NCI-H82 (cell line): Measurements from ENCODE around the gene AKT3.
A peak's percentile ranks its signal among the peaks of the same experiment; 100 is the strongest.

Experiments
- DNase-seq: peaks from one replicate; lab custom pipeline; 2025; lab: John Stamatoyannopoulos, UW

AKT3 gene

DNA sequence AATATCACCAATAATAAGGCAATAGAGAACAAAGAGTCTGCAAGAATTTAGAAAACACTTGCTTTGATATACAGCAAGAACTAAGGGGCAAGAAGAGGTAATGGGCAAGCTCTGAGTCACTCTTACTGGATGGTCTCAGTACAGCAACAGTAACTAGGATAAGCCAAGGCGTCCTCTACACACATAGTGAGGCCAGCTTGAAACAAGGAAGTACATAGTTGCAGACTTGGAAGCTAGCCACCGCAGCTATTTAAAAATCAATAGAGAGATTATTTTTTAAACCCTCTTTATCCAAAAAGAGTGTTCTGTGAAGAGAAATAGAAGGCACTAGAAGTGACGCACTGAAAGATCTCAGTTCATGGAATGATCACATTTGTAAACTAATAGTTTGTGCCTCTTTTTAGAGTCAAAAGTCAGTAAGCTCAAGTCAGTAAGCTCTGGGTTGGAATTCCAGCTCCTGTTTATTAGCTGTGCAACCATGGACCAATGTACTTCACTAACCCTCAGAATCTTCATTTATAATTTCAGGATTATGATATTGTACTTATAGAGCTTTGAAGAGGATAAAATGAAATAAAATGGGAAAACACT lies 118.6 kb downstream of the AKT3 start:
- DNase-seq: no peak

DNA sequence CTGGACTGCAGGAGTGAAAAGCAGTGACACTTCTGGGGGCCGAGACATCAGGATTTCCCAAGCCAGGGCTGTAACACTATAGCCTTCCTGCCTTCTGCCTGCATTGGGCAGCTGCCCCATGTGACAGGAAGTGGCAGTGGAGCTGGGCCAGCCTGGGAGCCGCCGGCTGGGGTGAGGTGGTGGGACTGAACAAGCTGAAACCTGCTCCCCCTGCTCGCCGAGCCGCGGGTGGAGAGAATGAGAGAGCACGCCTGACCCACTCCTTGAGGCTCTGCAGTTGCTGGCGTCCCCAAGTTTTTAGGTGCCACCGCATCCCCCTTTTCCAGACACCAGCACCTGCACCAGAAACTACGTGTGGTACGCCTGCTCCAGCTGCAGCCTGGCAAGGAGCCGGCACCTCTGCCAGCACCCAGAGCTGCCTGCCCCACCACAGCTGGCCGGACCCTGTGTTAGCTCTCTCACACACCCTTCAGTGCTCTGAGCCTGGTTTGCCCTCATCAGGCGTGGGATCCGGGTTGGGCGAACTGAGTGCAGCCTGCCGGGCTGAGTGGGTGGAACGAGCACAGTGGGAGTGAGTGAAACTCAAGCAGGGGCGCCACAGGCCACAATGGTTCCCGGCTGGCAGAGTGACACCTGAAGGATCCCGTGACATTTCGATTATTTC lies 119.4 kb downstream of the AKT3 start:
- DNase-seq: no peak

DNA sequence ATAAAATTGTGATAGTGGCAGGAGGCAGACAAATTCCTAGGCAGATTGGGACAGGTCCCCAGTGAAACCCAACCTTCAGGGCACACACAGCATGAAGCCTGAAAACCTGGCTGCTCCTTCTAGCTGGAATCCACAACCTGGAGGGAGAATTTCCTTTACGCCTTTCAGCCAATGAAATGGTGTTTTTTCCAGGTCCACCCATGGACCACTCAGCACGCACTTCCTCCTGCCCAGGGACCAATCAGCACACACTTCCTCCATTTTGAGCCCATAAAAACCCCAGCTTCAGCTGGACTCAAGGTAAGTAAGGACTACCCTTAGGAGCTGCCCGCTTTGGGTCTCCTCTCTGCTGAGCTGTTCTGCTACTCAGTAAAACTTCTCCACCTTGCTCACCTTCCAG lies 120.1 kb downstream of the AKT3 start:
- no peak for DNase-seq

DNA sequence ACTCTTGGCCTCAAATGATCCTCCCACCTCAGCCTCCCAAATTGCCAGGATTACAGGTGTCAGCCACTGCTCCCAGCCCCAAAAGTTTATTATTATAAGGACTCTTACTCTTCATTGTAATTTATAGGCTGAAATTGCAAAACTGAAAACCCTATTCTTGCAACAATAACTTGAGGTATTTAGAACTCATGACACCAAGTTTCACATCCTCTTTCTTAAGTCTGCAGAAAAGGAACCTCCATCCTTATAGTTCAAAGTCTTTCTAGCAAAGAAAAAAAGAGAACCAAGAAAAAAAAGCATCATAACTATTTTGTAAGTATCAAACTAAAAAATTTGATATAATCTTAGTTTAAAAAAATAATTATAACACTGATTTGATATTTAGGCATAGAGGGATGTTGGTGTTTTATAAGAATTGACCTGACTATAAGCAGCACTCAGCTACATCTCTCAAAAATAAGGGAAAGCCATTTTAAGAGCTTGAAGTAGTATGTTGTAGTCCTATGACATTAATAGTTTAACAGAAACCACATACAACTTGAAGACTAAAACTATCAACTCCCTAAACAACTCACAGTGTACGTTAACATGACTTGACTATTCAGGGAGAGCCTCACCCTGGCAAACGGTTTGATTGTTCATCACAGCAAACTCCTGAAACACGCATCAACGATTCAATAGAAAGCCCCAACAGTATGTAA lies 122.4 kb downstream of the AKT3 start:
- no peak for DNase-seq

DNA sequence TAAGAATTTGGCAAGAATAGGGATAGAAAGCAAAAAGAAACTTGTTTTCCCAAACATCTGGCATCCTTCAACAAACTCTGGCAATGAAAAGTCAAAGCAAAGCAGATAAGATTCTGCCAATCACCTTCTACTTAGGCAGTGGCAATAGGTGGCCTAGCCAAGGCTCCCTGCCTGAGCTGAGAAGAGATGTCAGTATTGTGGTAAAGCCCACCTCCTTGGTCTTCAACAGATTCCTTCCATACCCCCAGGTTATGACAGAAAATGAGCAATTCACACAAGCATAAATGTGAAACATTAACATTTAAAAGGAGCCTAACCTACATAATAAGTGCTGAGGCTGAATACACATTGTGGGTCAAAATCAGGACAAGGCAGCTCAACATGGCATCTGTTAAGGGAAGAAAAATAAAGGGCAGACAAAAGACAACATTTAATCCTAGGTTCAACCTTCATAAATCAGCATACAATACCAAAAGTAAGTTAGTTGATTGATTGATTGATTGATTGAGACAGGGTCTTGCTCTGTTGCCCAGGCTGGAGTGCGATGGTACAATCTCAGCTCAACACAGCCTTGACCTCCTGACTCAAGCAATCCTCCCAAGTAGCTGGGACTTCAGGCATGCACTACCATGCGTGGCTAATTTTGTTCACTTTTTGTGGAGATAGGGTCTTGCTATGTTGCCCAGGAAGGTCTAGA lies 123.1 kb downstream of the AKT3 start:
- no peak for DNase-seq

DNA sequence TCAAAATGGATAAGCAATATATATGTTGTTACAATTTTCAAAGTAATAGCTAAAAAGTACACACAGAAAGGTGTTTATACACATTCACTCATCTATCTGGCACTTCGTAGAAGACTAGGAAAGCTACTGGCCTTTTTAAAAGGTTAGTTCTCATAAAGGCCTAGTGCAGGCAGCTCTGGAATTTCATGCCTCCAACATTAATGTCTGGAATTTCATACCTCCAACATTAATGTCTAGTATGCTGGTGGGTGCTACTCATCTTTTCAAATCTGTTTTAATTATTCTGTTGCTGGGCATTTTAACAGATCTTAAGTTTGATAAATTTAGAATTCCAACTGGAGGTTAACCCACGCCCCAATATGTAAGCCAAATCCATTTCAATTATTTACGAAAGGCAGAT lies 124.2 kb downstream of the AKT3 start:
- no peak for DNase-seq

DNA sequence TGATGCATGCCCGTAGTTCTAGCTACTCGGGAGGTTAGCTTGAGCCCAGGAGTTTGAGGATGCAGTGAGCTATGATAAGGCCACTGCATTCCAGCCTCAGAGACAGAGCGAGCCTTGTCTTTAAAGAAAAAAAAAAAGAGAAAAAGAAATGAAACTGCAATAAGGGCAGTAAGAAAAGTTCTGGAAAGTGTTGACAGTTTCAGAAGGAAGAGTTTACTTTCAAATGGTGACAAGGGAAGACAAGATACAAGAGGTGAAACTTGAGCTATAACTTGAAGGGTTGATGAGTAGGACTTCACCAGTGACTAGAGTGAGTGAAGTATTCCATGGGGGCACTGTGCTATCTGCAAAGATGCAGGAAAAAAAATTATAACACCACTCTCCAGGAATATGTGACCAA lies 125.0 kb downstream of the AKT3 start:
- DNase-seq: no peak

DNA sequence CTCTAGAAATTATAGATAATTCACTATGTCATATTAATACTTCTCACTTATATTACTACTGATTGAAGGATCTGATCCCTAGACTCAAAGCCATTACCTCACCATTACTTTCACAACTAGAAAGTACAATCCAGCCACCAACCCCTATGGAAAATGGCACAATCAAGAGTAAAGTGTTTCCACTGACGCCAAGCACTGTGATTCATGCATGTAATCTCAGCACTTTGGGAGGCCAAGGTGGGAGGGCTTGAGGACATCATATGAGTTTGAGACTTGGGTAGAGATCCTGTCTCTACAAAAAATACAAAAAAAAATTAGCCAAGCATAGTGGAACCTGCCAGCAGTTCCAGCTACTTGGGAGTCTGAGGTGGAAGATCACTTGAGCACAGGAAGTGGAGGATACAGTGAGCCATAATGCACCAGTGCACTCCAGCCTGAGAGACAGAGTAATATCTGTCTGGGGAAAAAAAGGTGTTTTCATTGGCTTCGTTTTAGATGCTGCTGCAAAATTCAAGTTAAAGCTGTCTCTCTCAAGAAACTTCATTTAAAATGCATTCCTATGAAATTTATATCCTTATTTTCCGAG lies 126.5 kb downstream of the AKT3 start:
- no peak for DNase-seq

DNA sequence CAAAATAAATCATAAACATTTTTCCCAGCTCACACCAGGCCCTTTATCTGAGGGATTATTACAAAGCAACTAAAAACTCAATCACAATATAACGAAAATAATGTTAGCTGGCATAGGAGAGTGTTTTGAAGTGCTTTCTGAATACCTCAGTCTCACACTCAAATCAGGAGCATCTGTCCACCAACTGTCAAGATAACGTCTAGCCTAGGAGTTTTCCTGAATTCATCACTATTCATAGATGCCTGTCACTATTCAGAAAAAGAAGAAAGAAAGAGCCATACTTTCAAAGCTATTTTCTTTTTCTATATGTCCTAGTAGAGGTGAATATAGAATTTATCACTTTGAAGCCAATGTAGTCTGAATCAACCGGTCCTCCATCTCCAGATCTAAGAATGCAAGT lies 127.0 kb downstream of the AKT3 start:
- no peak for DNase-seq

DNA sequence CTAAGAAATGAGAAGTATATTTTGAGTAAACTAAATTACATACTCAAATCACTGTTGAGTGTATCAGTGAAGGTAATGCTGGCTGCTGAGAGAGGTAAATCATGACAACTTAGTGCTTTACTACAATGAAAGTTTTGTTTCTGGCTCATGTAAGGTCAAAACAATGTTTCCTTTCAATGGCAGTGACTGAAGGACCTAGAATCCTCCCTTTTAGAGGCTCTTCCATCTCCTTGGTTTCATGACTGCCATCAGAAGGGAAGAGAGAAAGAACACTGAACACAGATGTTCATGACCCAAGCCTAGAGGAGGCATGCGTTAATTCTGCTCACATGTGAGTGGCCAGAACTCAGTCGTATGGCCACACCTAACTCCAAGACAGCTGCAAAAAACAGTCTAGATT lies 130.6 kb downstream of the AKT3 start:
- peak; percentile 48 for DNase-seq

DNA sequence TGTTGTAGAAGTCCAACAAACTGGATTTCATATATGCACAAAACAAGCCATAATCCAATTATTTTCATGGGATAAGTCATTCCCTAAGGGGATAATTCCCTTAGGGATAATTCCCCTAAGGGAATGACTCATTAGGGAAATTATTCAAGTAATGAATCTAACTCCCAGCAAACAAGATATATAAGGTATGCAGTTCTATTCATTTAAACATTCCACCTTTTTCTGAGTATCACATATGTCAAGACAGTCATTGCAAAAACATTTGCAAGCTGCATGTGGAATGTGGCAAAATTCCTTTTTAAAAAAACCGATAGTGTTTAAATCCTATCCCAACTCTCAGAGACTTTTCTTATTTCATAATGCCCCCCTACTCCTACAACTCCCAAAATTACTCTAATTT lies 131.2 kb downstream of the AKT3 start:
- DNase-seq: peak; percentile 88

DNA sequence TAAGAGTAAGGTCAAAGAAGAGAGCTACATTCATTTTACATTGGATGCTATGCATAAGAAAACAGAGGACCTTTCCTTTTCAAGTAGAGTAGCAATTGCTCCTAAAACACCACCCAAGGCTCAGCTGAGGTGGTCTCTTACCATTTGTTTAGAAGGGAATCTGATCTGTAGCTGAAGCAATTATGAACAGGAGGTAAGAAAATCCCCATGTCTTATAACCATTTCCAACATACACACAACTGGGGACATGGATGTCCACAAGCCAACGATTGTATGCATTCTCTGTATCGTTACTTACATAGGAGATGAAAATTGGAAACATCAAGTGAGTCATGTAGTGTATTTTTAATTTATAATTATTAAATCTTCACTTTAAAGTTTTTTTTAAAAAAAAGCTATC lies 132.0 kb downstream of the AKT3 start:
- DNase-seq: peak; percentile 50

DNA sequence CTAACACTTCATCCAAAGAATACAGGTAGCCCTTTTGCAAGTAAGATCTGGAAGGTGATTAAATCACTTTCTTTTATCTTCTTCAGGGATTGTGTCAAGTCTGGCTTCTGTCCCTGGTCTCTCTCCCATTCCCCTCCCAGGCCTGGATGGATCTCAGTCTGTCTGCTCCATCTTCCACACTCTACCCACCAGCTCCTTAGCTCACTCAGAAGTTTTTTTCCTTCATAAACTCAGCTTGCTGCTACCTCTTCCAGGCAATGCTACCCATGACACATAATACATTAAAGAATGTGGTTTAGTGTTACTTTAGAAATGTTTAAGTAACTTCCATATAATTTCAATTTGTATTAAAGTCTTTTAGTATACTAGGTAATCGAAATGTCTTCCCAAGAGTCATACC lies 133.1 kb downstream of the AKT3 start:
- peak; percentile 42 for DNase-seq

DNA sequence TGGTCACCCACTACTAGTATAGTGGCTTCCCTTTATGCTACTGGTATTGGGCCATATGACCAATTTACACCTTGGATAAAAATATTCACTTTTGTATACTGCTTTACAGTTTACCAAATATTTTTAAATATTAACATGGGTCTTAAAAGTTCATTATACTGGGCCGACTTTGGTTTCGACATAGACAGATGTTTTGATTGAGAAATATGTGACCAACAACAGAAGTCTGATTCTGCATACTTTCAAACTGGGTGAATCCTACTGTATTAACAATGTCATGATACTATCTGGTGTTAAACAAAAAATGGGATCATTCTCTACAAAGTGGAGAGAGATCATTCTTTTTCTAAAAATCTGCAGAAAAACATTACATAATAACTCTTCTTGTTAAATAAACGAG lies 134.8 kb downstream of the AKT3 start:
- no peak for DNase-seq

DNA sequence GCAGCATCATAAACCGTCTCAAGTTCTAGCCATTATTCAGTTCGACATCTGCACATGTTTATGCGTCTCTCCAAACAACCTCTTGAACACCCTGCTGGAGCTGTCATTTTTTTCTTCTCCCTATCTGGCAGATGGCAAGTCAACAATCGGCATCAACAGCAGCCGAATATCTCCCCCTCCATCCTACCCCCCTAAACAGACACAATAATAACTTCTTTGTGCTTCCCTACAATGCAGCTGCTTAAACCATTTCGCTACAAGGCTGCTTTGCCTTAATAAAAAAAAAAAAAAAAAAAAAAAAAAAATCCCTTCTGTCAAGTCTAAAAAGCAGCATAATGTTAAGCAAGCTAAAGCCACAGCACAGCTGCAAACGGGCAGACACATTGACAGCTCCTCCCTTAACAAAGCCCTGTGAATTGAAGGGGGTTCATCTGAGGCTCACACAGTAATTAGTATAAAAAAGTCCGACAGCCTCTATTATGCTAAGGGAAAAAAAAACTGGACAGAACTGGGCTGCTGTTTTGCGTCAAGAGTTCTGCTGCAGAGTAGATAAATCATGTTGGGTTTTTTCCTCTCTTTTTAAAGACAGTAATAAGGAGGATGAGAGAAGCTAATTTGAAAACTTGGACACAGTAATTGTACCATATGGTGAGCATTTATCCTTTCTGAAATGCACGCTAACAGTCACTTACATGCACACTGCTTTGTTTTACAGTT lies 136.4 kb downstream of the AKT3 start:
- peak; percentile 98 for DNase-seq

DNA sequence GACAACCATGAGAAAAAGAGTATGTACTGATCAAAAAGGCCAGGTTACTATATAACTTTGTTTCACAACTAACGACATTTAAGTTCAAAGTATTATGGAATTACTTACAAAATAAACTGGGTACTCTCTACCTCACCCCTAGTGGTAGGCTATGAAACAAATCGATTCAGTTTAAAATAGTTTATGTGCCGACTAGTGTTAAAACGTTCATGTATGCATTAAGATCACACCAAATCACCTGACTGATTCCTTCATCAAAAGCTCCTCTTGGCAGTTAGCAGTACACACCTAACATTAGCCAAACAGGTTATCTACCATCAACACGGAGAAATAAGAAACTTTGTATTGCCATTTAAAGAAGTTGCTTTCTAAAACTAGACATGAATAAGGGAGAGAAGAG lies 137.1 kb downstream of the AKT3 start:
- peak; percentile 63 for DNase-seq

DNA sequence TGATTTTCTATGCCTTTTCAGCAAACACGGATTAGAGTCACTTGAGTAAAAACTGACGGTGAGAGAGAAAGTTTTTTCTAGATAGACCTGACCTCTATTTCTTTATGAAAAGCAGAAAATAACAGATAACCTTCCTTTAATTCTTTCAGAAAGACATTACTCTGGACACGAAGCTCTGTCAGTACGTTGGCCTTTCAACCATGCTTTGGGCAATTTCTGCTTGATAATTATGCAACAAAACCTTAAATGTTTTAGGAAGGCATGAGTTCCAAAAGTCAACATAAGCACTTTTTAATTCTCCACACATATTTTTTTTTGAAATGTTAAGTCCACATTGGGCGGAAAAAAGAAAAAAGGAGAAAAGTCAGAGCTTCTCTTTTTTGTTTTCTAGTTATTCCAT lies 137.8 kb downstream of the AKT3 start:
- DNase-seq: peak; percentile 21

DNA sequence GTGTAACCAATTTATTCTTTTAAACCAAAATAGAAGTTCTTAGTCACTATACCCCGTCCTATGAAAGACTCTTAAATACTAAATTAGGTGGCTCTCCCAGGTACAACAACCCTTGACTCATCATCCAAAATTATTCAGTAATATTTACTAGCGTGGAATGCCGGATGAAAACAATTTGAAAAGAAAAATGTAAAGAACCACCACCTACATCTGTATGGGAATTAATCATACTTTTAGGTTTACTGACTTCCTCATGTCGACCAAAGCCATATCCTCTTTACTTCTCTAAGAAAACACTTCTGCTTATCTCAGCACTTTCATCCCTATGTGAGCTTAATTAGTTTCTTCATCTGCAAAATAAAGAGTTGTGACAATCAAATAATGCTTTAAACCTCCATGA lies 139.6 kb downstream of the AKT3 start:
- no peak for DNase-seq

DNA sequence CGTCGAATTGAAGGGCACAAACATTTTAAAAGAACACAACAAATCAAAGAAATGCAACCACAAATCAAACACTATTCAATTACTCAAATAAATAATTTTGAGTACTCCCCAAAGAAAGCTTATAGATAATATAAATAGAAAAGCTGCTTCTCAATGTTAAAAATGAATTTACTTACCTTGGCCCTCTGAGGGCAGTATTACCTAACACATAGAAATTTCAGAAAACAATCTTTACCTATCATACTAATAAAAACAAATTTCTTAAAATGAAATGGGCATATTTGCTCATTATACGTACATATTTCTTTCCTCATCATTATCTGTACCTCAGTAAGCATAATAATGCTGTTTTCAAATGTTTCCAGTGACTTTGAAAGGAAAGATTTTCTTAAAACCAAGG lies 141.8 kb downstream of the AKT3 start:
- DNase-seq: no peak

DNA sequence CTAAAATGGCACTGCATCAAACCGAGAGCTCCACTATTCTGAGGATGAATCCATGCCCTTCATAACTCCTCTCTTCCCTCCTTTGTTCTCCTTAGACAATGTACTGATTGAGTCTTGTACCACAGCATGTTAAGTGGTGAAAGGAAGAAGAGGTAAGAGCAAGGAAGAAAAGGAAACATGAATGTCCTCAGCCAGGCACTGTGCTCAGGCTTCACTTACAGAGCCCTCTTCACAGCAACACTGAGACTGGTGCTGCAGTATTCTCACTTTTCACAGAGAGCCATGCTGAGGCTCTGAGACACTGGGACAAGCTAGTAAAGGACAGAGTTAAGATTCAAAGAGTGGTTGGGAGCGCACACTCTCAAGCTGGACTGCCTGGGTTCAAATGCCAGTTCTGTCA lies 143.5 kb downstream of the AKT3 start:
- no peak for DNase-seq

DNA sequence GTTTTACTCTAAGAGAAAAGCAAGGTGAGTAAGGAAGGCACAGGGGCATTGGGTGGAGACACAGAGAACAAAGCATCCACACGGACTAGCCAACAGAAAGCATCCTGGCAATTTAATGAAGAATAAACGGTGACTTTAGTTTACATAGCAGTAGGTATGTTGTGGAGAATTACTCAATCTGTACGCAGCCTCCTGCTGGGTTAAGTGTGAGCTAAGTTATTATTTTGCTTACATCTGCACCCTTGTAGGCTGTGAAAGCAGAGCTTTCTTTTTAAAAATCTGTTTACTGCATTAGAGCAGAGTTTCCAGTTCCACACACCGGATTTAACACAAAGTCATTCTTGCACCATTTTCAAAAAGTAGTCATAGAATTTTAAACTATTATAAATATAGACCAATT lies 144.5 kb downstream of the AKT3 start:
- no peak for DNase-seq

DNA sequence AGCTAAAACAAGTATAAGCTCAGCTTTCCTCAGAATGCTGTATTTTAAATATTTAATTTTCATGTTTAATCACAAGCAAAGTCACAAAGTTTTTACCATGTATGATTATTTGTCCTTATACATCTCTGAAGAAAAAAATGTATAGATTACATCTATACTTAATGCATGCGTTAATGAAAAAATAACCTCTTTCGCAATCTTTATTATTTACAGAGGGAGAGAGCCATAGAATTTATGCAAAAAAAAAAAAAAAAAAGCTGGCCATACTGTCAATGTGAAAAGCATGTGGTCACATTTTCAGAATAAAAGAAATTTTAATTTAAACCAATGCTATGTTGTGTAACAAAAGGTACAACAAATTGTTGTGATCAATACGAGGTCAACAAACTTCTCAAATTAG lies 148.2 kb downstream of the AKT3 start:
- DNase-seq: no peak
